ENCODE results near the gene ACSF3. TPM values are rescaled to one million over a fixed set of nuclear protein-coding genes. Genes with fewer than 3 reads are reported as not detected.

ACSF3 gene
- total RNA-seq, 1 donor from 2014 or later, result 18.6 TPM

GRCh38 chr16:89094252-89094879, 714 bp downstream of the ACSF3 start:
- DNase-seq (ENCODE audit: low read depth in 2 of 2), result peak in 1 of 2 donors; percentile 15

GRCh38 chr16:89094880-89095258, 1.2 kb downstream of the ACSF3 start:
- no peak for DNase-seq (ENCODE audit: low read depth in 2 of 2)

DNA sequence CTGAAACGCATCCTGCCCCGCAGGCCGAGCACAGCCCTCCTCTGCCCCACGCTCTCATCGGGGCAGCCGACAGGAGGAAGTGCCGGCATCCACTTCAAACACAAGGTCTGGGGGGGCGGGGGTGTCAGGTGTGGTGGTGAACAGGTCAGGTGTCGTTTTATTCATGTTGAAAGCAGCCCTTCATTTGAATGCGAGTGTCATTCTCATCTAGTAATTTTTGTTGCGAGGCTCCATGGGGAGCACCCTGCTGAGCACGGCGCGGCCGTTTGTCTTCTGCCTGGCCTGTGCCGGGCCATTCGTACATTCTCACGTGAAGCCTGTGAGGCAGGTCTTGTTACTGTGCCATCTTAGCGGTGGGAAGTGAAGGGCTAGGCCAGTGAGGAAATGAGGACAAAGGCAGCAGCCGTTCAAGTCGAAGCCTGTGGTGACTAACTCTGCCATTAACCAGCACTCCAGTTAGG, 1.9 kb downstream of the ACSF3 start:
- DNase-seq (ENCODE audit: low read depth in 2 of 2), result no peak

GRCh38 chr16:89096042-89096717, 2.5 kb downstream of the ACSF3 start:
- DNase-seq (ENCODE audit: low read depth in 2 of 2), result no peak

- no peak for DNase-seq (ENCODE audit: low read depth in 2 of 2)
These were observed 3.2 kb downstream of the ACSF3 start for GRCh38 chr16:89096768-89097391.

DNA sequence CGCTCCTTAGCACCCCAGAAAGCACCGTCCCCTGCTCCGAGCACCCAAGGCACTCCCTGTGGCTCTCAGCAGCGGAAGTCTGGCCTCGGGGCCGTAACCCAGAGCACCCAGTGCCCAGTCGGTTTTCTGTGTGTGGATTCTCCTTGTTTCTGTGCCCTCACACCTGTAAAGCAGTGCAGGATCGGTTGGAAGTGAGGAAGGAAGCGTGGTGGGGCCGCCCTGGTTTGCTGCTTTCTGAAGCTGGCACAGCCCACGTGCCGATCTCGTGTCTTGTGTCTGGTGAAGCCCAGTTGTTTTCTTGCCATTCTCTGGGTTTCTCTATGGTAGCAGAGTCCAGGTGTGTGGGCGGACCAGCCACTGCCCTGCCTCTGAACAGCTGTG, 3.7 kb downstream of the ACSF3 start:
- no peak for DNase-seq (ENCODE audit: low read depth in 2 of 2)

DNA sequence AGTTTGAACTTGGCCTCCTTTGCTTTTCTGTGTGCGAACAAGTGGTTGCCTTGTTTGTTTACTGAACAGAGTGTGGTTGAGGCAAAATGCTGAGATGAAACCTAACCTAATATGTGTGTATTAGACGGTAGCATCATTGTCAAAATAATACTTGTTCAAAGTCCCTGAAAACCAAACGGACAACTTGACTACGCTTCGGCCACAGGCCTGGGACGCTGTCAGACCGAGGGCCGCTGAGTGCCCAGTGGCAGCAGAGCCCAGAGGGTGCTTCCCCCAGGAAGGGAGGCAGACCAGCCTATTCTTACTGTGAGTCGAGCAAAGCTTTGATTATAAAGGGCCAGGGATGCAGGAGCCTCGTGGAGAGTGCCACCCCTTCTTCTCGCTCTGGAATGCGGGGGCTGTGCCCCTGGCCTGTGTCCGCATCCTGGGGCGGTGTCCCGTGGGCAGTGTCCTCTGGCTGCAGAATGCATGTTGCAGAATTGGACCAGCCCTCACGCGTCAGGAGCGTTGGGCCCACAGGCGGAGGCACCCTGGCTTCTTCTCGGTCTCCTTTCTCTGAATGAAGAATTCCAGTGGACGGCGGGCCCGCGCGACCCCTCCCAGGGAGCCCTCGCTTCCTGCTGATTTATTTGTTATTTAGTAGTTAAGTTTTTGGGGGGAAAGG, 5.2 kb downstream of the ACSF3 start:
- DNase-seq (ENCODE audit: low read depth in 2 of 2), result no peak

GRCh38 chr16:89099905-89100304, 6.3 kb downstream of the ACSF3 start:
- DNase-seq (ENCODE audit: low read depth in 2 of 2), result no peak

- DNase-seq (ENCODE audit: low read depth in 2 of 2), result no peak
These were observed 7.1 kb downstream of the ACSF3 start for GRCh38 chr16:89100601-89101302.

DNA sequence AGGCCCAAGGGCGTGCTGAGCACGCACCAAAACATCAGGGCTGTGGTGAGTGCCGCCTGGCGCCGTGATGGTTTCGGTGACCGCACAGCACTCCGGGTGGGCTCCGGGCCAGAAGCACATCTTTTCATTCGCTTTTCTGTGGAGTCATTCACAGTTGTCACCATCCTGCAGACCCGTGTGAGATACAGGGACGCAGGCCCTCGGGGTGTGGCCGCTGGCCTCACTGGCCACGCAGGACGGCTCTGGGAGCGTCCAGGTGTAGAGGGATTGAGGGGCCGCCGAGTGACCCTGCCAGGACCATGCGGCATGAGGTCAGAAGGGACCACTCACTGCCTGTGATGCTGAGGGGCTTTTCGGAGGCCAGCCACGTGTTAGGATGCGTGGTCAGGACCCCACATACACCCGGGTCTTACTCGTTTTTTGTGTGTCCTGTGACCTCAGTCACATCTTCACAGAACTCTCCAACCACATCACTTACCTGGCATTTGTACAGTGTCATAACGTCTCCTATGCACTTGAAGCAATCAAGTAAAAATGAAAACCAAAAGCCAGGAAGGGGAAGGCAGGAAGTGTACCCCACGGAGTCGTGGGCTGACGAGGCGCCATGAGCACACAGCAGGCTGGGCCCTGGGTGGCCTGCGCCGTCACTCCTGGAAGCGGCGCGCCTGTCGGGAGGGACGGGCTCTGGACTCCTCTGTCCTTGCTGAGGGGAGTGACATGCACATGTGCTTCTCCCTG, 7.8 kb downstream of the ACSF3 start:
- no peak for DNase-seq (ENCODE audit: low read depth in 2 of 2)

GRCh38 chr16:89102041-89102471, 8.4 kb downstream of the ACSF3 start:
- DNase-seq (ENCODE audit: low read depth in 2 of 2), result no peak

DNA sequence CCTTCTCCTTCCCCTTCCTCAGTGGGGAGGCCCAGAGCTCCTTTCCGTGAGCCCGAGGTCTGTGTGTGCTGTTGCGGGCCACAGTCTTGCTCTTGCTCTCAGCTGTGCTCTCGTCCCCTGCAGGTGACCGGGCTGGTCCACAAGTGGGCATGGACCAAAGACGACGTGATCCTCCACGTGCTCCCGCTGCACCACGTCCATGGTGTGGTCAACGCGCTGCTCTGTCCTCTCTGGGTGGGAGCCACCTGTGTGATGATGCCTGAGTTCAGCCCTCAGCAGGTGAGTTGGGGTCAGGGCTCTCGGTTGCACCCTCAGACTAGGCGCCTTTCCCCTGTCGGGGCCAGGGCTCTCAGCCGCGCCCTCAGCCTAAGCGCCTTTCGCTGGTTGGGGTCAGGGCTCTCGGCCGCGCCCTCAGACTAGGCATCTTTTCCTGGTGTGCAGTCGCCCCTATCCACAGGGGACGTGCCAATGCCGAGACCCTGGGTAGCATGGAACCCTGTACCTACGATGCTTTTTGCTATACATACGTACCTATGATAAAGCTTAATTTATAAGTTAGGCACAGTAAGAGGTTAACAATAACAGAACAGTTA, 8.9 kb downstream of the ACSF3 start:
- no peak for DNase-seq (ENCODE audit: low read depth in 2 of 2)

DNA sequence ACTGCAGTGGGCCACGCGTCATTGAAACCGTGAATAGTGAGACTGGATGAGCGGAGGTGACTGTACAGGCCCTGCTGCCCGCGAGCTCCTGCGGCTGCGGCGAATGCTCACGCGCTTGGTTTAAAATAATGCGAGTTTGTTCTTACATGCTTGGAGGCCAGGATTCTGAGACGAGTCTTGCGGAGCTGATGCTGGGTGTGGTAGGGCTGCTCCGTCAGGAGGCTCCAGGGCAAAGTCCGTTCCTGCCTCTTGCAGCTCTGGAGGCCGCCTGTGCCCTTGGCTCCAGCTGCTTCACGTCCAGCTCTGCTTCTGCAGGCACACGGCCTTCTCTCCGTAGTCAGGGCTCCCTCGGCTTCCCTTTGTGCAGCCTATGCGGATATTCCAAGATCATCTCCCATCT, 9.5 kb downstream of the ACSF3 start:
- DNase-seq (ENCODE audit: low read depth in 2 of 2), result no peak

DNA sequence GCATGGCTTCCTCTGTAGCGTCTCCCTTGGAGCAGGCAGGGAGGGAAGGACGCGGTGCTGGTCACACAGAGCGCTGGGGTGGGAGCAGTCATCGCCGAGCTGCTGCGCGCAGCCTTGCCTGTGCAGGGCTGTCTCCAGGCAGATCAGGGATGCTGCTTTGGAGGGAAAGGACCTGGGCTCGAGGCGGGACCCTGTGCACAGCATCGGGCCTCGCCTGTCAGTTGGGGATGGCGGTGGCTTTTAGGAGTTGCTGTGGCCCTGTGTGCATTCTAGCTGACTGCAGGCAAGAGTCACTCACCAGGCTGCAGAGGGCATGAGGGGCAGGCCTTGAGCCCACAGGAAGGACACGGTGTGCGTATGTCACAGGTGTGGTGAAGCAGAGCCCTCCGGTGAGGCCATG, 10.1 kb downstream of the ACSF3 start:
- no peak for DNase-seq (ENCODE audit: low read depth in 2 of 2)

GRCh38 chr16:89104303-89104702, 10.7 kb downstream of the ACSF3 start:
- no peak for DNase-seq (ENCODE audit: low read depth in 2 of 2)

- no peak for DNase-seq (ENCODE audit: low read depth in 2 of 2)
These were observed 11.4 kb downstream of the ACSF3 start for GRCh38 chr16:89104930-89105571.

GRCh38 chr16:89105599-89106151, 12.0 kb downstream of the ACSF3 start:
- no peak for DNase-seq (ENCODE audit: low read depth in 2 of 2)

- no peak for DNase-seq (ENCODE audit: low read depth in 2 of 2)
These were observed 13.0 kb downstream of the ACSF3 start for GRCh38 chr16:89106533-89107202.

GRCh38 chr16:89107203-89107582, 13.5 kb downstream of the ACSF3 start:
- no peak for DNase-seq (ENCODE audit: low read depth in 2 of 2)

Data from dermis microvascular lymphatic vessel endothelial cell (primary cell).